ENCODE data around the gene ZNF525. TPM values are rescaled to one million over a fixed set of nuclear protein-coding genes. Genes with fewer than 3 reads are reported as not detected.
A peak's percentile ranks its signal among the peaks of the same experiment; 100 is the strongest.

The ZNF525 gene
- total RNA-seq, 1 experiment from 2014 or later, result 37.7 TPM

DNA sequence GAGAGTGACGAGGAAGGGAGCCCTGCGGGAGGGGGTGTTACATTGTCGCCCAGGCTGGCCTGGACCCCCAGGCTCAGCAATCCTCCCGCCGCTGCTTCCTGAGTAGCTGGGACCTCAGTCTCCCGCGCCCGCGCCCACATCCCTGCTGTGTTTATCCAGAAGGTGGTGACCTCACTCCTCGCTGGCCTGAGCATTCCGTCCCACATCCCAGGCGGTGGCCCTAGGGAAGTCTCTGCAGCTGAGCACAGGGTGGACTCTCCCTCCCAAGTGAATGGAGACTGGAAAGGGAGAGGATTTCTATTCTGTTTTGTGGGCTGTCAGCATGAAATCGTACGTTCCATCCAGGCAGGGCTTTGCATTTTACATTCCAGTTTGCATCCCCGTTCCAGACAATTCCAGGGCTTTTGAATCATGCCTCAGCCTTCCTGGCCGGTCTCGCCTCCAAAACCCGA is 29.0 kb downstream of the ZNF525 start:
- Mint-ChIP-seq H3K4me3 (peak overlapping the region; percentile 97 to 99), H3K36me3 (ENCODE audit: insufficient read depth in 1 of 3, low read depth in 3 of 3) (peaks cover 13 to 23% (median 16%) of the 10 kb centered on the region in 3 experiments), H3K9me3 (peaks cover 3 to 5% of the 10 kb centered on the region in 2 experiments; a peak in 3 of 5 replicates), H3K27me3 (ENCODE audit: low read depth) (no peaks in the 10 kb centered on the region; the same call in 1 of the 2 replicates), H3K27ac (peak overlapping the region; percentile 70 to 93 (median 87); a peak in 5 of 7 replicates), H3K4me1 (peaks cover 31 to 33% of the 10 kb centered on the region in 2 experiments)
- Histone ChIP-seq H3K79me2 (ENCODE audit: insufficient read depth, low read length) (no peaks in the 10 kb centered on the region), H3K23me2 (ENCODE audit: insufficient read length, low read depth, low read length, poor library complexity, severe bottlenecking) (peaks cover 12% of the 10 kb centered on the region), H4K8ac (replicated peaks; ENCODE audit: insufficient read length, low read depth, low read length) (no peak overlapping the region), H3K27me3 (ENCODE audit: insufficient read depth, low read length) (no peaks in the 10 kb centered on the region), H3K14ac (ENCODE audit: insufficient read depth, low read length) (no peak overlapping the region), H4K5ac (ENCODE audit: insufficient read length, low read depth, low read length) (no peak overlapping the region), H3K56ac (ENCODE audit: insufficient read length, low read depth, low read length) (no peak overlapping the region), H2AK5ac (ENCODE audit: insufficient read length, low read length) (no peak overlapping the region), H2BK20ac (ENCODE audit: low read depth, low read length, poor library complexity, severe bottlenecking) (no peak overlapping the region), H3K18ac (ENCODE audit: insufficient read length, low read depth, low read length) (no peak overlapping the region), H2BK12ac (ENCODE audit: insufficient read length, low read depth, low read length) (no peak overlapping the region), H3K27ac (ENCODE audit: insufficient read length, low read depth, low read length) (no peak overlapping the region), H3K9ac (ENCODE audit: extremely low read depth, insufficient read length, low read length) (no peak overlapping the region), H3K4me2 (ENCODE audit: insufficient read depth, insufficient read length, low read length) (peak overlapping the region; percentile 53), H2BK5ac (ENCODE audit: insufficient read length, low read length) (no peak overlapping the region), H3K4me1 (ENCODE audit: insufficient read depth, low read length) (peaks cover 3% of the 10 kb centered on the region; the same call in 1 of the 2 replicates), H3K9me3 (ENCODE audit: control insufficient read depth, low read depth, low read length) (no peaks in the 10 kb centered on the region), H2AFZ (ENCODE audit: low read length) (peak overlapping the region; percentile 41), H2BK15ac (ENCODE audit: low read depth, low read length) (no peak overlapping the region), H3K4ac (ENCODE audit: low read depth, low read length) (no peak overlapping the region), H3T11ph (ENCODE audit: low read length) (no peak overlapping the region), H3K79me1 (ENCODE audit: insufficient read depth, low read depth, low read length, poor library complexity, severe bottlenecking) (no peaks in the 10 kb centered on the region), H3K23ac (ENCODE audit: insufficient read length, low read depth, low read length) (no peak overlapping the region), H2BK120ac (ENCODE audit: low read depth, low read length, poor library complexity, severe bottlenecking) (no peak overlapping the region), H4K91ac (ENCODE audit: insufficient read length, low read depth, low read length) (no peak overlapping the region), H4K20me1 (ENCODE audit: control insufficient read depth, insufficient read depth, insufficient read length) (no peaks in the 10 kb centered on the region)
- DNase-seq, result peak; percentile 83
- TF ChIP-seq, protein P1, sequence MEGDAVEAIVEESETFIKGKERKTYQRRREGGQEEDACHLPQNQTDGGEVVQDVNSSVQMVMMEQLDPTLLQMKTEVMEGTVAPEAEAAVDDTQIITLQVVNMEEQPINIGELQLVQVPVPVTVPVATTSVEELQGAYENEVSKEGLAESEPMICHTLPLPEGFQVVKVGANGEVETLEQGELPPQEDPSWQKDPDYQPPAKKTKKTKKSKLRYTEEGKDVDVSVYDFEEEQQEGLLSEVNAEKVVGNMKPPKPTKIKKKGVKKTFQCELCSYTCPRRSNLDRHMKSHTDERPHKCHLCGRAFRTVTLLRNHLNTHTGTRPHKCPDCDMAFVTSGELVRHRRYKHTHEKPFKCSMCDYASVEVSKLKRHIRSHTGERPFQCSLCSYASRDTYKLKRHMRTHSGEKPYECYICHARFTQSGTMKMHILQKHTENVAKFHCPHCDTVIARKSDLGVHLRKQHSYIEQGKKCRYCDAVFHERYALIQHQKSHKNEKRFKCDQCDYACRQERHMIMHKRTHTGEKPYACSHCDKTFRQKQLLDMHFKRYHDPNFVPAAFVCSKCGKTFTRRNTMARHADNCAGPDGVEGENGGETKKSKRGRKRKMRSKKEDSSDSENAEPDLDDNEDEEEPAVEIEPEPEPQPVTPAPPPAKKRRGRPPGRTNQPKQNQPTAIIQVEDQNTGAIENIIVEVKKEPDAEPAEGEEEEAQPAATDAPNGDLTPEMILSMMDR (conservative IDR thresholded peaks at IDR 0.05), result no peak
- no CpG with 5 or more reads among the region's 18 CpGs for WGBS (ENCODE audit: extremely low coverage, insufficient read length, low lambda C conversion rate)
